ENCODE results near the gene SLC9C1. TPM values are rescaled to one million over a fixed set of nuclear protein-coding genes. Genes with fewer than 3 reads are reported as not detected.

SLC9C1 gene
- total and polyA plus RNA-seq, 2 of the 4 experiments (the other 2 are of a cell fraction) = not detected

DNA sequence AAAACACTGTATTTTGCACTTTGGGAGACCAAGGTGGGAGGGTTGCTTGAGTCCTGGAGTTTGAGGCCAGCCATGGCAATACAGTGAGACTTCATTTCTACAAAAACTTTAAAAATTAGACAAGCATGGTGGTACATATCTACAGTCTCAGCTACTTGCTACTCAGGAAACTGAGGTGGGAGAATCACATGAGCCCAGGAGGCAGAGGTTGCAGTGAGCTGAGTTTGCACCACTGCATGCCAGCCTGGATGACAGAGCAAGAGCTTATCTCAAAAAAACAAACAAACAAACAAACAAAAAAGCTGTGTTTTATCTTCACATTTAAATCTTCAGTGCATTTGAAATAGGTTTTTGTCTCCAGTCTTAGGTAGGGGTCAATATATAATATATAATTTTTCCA, 4.8 kb upstream of the SLC9C1 start:
- no TSS peak for BruUV-seq (replicated peaks)
- H3K56ac ChIP-seq (ENCODE audit: extremely low read depth, insufficient read depth, low read length) = no peak overlapping the region
- intact Hi-C loops (cut with micrococcal nuclease) (loop anchor here (5.0 kb wide), 1 partner anchor 1554 kb away; no protein-coding TSS in a partner anchor), in situ Hi-C loops (cut with MboI; ENCODE audit: low sequenced_read_pairs) (loop anchor here (10.0 kb wide), 1 partner anchor 226 kb away; no protein-coding TSS in a partner anchor), dilution Hi-C loops (cut with HindIII; ENCODE audit: low sequenced_read_pairs, unreplicated experiment) (no loop called here)
- ATAC-seq (ENCODE audit: low read depth) = no peak
- no peak overlapping the region for H2BK5ac ChIP-seq (ENCODE audit: low read depth, low read length, poor library complexity, severe bottlenecking)
- no peak overlapping the region for H4K91ac ChIP-seq (ENCODE audit: insufficient read depth, low read depth, low read length)
- no peak for DNase-seq
- no peaks in the 10 kb centered on the region for H3K9me3 ChIP-seq (ENCODE audit: control insufficient read depth, insufficient read depth, low read length)
- no peak overlapping the region for H3K4me3 ChIP-seq (ENCODE audit: insufficient read depth, low read depth, low read length)
- no peak overlapping the region for H2BK15ac ChIP-seq (ENCODE audit: low read depth, low read length)
- no peak overlapping the region for H2BK20ac ChIP-seq (ENCODE audit: low read depth, low read length)
- H3K9ac ChIP-seq (ENCODE audit: low read depth, low read length) = no peak overlapping the region
- H4K20me1 ChIP-seq (ENCODE audit: insufficient read depth, low read length) = no peaks in the 10 kb centered on the region
- no peak overlapping the region for H4K5ac ChIP-seq (ENCODE audit: low read depth, low read length)
- no peak overlapping the region for H2AK5ac ChIP-seq (ENCODE audit: low read depth, low read length)
- H3K23ac ChIP-seq (ENCODE audit: low read depth, low read length) = no peak overlapping the region
- no peak overlapping the region for H3K18ac ChIP-seq (ENCODE audit: low read depth, low read length)
- POLR2A ChIA-PET (ENCODE audit: unreplicated experiment) = no interaction called here
- no peak overlapping the region for H3K4me2 ChIP-seq (ENCODE audit: low read depth, low read length)
- CTCF ChIA-PET = no interaction called here
- H2AFZ ChIP-seq (replicated peaks; ENCODE audit: low read length, poor library complexity) = no peak overlapping the region
- H2AK9ac ChIP-seq (replicated peaks; ENCODE audit: low read depth, low read length, poor library complexity) = no peak overlapping the region
- no peaks in the 10 kb centered on the region for H3K9me1 ChIP-seq (ENCODE audit: insufficient read depth, low read length)
- no peak overlapping the region for H3K4ac ChIP-seq (ENCODE audit: low read depth, low read length)
- H3K36me3 ChIP-seq (ENCODE audit: control insufficient read depth, insufficient read depth, low read length) = no peaks in the 10 kb centered on the region
- no peaks in the 10 kb centered on the region for H3K79me1 ChIP-seq (ENCODE audit: low read depth in 1 of 2, low read length in 2 of 2)
- no peak overlapping the region for H4K8ac ChIP-seq (ENCODE audit: low read depth in 2 of 2, low read length in 2 of 2)
- H3K4me1 ChIP-seq (ENCODE audit: control insufficient read depth, insufficient read depth, low read length) = peaks cover 4% of the 10 kb centered on the region
- H3K14ac ChIP-seq (replicated peaks; ENCODE audit: low read depth, low read length) = no peak overlapping the region
- H2BK120ac ChIP-seq (ENCODE audit: low read depth, low read length) = no peak overlapping the region
- TF ChIP-seq SMC3 (IDR thresholded peaks at IDR 0.05; ENCODE audit: low read depth, low read length) (no peak), MXI1 (IDR thresholded peaks at IDR 0.05; ENCODE audit: borderline replicate concordance, low read depth, low read length) (no peak), POLR2A (IDR thresholded peaks at IDR 0.05; ENCODE audit: low read depth, low read length) (no peak), RCOR1 (IDR thresholded peaks at IDR 0.05; ENCODE audit: insufficient replicate concordance, low read length) (no peak), FOS (IDR thresholded peaks at IDR 0.05; ENCODE audit: low read depth, low read length) (no peak), BHLHE40 (IDR thresholded peaks at IDR 0.05; ENCODE audit: low read depth, low read length) (no peak), CHD1 (IDR thresholded peaks at IDR 0.05; ENCODE audit: low read depth, low read length) (no peak), RFX5 (IDR thresholded peaks at IDR 0.05; ENCODE audit: low read depth, low read length) (no peak), MAZ (IDR thresholded peaks at IDR 0.05; ENCODE audit: borderline replicate concordance, low read depth, low read length) (no peak), MAFK (IDR thresholded peaks at IDR 0.05; ENCODE audit: low read depth, low read length) (no peak), NFE2L2 (IDR thresholded peaks at IDR 0.05; ENCODE audit: low read depth, low read length) (no peak), RAD21 (IDR thresholded peaks at IDR 0.05; ENCODE audit: low read length) (no peak), CEBPB (IDR thresholded peaks at IDR 0.05; ENCODE audit: low read depth, low read length) (no peak)
- TF ChIP-seq, protein P1, sequence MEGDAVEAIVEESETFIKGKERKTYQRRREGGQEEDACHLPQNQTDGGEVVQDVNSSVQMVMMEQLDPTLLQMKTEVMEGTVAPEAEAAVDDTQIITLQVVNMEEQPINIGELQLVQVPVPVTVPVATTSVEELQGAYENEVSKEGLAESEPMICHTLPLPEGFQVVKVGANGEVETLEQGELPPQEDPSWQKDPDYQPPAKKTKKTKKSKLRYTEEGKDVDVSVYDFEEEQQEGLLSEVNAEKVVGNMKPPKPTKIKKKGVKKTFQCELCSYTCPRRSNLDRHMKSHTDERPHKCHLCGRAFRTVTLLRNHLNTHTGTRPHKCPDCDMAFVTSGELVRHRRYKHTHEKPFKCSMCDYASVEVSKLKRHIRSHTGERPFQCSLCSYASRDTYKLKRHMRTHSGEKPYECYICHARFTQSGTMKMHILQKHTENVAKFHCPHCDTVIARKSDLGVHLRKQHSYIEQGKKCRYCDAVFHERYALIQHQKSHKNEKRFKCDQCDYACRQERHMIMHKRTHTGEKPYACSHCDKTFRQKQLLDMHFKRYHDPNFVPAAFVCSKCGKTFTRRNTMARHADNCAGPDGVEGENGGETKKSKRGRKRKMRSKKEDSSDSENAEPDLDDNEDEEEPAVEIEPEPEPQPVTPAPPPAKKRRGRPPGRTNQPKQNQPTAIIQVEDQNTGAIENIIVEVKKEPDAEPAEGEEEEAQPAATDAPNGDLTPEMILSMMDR (conservative IDR thresholded peaks at IDR 0.05; ENCODE audit: low read depth, low read length) = no peak
- TF ChIP-seq, protein P2, sequence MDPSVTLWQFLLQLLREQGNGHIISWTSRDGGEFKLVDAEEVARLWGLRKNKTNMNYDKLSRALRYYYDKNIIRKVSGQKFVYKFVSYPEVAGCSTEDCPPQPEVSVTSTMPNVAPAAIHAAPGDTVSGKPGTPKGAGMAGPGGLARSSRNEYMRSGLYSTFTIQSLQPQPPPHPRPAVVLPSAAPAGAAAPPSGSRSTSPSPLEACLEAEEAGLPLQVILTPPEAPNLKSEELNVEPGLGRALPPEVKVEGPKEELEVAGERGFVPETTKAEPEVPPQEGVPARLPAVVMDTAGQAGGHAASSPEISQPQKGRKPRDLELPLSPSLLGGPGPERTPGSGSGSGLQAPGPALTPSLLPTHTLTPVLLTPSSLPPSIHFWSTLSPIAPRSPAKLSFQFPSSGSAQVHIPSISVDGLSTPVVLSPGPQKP (IDR thresholded peaks at IDR 0.05; ENCODE audit: borderline replicate concordance, low read depth, low read length) = no peak
- TF ChIP-seq, protein P3, sequence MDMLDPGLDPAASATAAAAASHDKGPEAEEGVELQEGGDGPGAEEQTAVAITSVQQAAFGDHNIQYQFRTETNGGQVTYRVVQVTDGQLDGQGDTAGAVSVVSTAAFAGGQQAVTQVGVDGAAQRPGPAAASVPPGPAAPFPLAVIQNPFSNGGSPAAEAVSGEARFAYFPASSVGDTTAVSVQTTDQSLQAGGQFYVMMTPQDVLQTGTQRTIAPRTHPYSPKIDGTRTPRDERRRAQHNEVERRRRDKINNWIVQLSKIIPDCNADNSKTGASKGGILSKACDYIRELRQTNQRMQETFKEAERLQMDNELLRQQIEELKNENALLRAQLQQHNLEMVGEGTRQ (IDR thresholded peaks at IDR 0.05; ENCODE audit: low read depth, low read length) = no peak
- H3K27me3 ChIP-seq (ENCODE audit: control insufficient read depth, insufficient read depth, low read length) = no peaks in the 10 kb centered on the region
- H3K27ac ChIP-seq (ENCODE audit: insufficient read depth, low read length) = no peak overlapping the region

Data from IMR-90 (cell line).